Spleen (tissue), 7 donors: ENCODE data around the gene UTS2B.

Experiments used
- CTCF ChIP-seq, 11 experiments: fragments of 200-600 bp in 7 of 11; fragments of 450-650 bp in 4 of 11; sonication (generic) in 4 of 11; IDR thresholded peaks in 8 of 11; conservative IDR thresholded peaks in 3 of 11; 1 replicate in 7 of 11; 2 replicates in 4 of 11; pipeline versions ENCODE4 v1.4.0 to v1.8.0; 2016 to 2021; ENCODE audit warnings: antibody characterized with exemption in 11 of 11, inconsistent platforms in 4 of 11, mild to moderate bottlenecking in 1 of 11
- POLR2AphosphoS5 ChIP-seq, 3 donors: sonication (generic); formaldehyde crosslinking; IDR thresholded peaks; one replicate each; pipeline ENCODE4 v1.5.1; 2017; ENCODE audit warnings: antibody characterized with exemption in 3 of 3
- donor health status: DM: no; HTN: no; CAD: no; lungs with moderate emphysema.
- donor health status: DM: no; HTN: no; CAD: no.
- donor health status: DM: no; HTN: no; CAD: no.

GRCh38 chr3:191257286-191257685, 73.0 kb downstream of the UTS2B start:
- TF ChIP-seq CTCF (IDR thresholded peaks at IDR 0.05 in 8 of 11, conservative IDR thresholded peaks at IDR 0.05 in 3 of 11) (no peak), POLR2AphosphoS5 (IDR thresholded peaks at IDR 0.05) (no peak)
